ENCODE measurements around the gene AUTS2.

AUTS2 gene

DNA sequence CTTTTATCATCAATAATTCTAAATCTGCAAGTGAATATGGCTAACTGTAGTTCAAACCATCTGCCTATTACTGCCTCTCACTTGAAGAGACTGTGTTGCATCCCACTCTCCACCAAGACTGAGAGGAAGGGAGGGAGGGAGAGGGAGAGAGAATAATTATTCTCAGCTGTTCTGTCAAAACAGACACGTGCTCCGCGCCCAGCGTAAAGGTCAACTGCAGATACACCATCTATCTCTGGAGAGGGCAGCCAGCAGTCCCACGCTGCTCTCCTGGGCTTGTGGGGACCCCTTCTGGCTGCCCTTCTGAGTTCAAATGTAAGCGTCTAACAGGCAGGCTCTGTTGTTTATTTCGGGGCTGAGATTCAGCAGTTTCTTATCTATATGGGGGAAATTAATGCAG lies 908.2 kb downstream of the AUTS2 start:
- no peaks in the 10 kb centered on the region for H3K27me3 ChIP-seq (ENCODE audit: insufficient read depth, low read length)
- no peaks in the 10 kb centered on the region for H3K36me3 ChIP-seq (ENCODE audit: insufficient read depth, low read length)
- H2AFZ ChIP-seq (ENCODE audit: low read depth, low read length), result no peak overlapping the region
- no peak overlapping the region for H3K4me3 ChIP-seq (ENCODE audit: low read length)
- peaks cover 16% of the 10 kb centered on the region for H3K4me1 ChIP-seq (ENCODE audit: insufficient read depth, low read length)
- peaks cover 2% of the 10 kb centered on the region for H3K9me3 ChIP-seq (ENCODE audit: low read length)

GRCh38 chr7:70512144-70512543 lies 913.9 kb downstream of the AUTS2 start:
- Histone ChIP-seq H2AFZ (ENCODE audit: low read depth, low read length) (no peak overlapping the region), H3K4me1 (ENCODE audit: insufficient read depth, low read length) (no peaks in the 10 kb centered on the region), H3K27me3 (ENCODE audit: insufficient read depth, low read length) (no peaks in the 10 kb centered on the region), H3K9me3 (ENCODE audit: low read length) (peaks cover 5% of the 10 kb centered on the region), H3K36me3 (ENCODE audit: insufficient read depth, low read length) (no peaks in the 10 kb centered on the region), H3K4me3 (ENCODE audit: low read length) (no peak overlapping the region)

DNA sequence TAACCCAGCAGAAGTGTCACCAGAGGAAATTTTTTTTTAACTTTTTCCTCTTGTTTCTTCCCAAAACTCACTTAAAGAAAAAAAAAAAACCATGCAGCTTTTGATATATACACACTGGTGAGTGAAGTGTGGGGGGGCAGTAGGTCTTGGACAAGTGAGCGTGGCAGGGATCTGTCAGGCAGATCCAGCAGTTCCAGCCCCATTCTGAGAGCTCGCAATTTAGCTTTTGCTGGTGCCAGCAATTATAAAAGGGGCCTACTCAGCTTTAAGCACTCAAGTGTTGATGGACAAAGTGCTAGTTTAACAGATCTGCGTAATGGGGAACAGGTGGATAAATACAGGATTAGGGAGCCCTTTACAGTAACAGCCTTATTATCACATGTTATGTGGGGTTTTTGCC lies 914.5 kb downstream of the AUTS2 start:
- H3K36me3 ChIP-seq (ENCODE audit: insufficient read depth, low read length), result no peaks in the 10 kb centered on the region
- no peak overlapping the region for H3K4me3 ChIP-seq (ENCODE audit: low read length)
- no peaks in the 10 kb centered on the region for H3K27me3 ChIP-seq (ENCODE audit: insufficient read depth, low read length)
- no peaks in the 10 kb centered on the region for H3K4me1 ChIP-seq (ENCODE audit: insufficient read depth, low read length)
- peaks cover 5% of the 10 kb centered on the region for H3K9me3 ChIP-seq (ENCODE audit: low read length)
- no peak overlapping the region for H2AFZ ChIP-seq (ENCODE audit: low read depth, low read length)

GRCh38 chr7:70520611-70521010 lies 922.3 kb downstream of the AUTS2 start:
- H3K4me1 ChIP-seq (ENCODE audit: insufficient read depth, low read length), result peaks cover 25% of the 10 kb centered on the region

DNA sequence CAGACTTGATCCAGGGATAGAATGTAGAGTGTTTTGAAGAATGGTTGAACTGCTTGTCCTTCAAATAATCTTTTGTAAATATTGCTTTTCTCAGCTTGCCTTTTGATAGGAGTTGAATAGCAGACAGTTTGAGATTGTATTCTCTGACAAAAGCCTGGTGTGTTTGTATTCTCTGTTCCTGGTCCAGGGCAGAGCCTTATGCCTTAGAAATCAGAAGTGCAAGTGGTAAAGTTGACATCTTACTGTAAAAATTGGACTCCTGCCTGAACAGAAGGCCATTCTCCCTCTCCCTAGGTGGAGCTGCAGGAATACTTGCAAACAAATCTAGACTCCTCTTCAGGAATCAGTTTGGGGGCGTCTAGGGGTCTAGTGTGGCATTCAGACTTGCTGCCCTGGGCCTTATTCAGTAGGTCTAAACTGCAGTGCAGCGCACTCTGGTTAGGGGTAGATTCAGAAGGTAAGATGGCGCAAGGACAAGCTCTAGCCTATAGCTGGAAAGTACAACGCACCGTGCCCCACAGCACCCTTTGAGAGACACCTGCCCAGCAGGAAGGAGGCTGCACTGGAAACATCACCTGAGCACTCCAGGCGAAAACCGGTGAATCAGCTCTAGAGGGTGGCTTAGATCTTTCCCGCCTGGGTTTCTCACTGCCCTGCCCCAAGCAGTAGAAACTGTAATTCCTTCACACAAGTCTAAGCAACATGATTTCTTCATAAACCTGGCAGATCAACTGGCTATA lies 925.1 kb downstream of the AUTS2 start:
- H3K27me3 ChIP-seq (ENCODE audit: insufficient read depth, low read length), result no peaks in the 10 kb centered on the region
- no peak overlapping the region for H3K4me3 ChIP-seq (ENCODE audit: low read length)
- peaks cover 39% of the 10 kb centered on the region for H3K4me1 ChIP-seq (ENCODE audit: insufficient read depth, low read length)
- no peaks in the 10 kb centered on the region for H3K36me3 ChIP-seq (ENCODE audit: insufficient read depth, low read length)
- no peaks in the 10 kb centered on the region for H3K9me3 ChIP-seq (ENCODE audit: low read length)
- no peak overlapping the region for H2AFZ ChIP-seq (ENCODE audit: low read depth, low read length)

More at GRCh38 chr7:70520611-70521010, 922.3 kb downstream of the AUTS2 start:
- no peaks in the 10 kb centered on the region for H3K27me3 ChIP-seq (ENCODE audit: insufficient read depth, low read length)
- no peaks in the 10 kb centered on the region for H3K9me3 ChIP-seq (ENCODE audit: low read length)
- no peak overlapping the region for H3K4me3 ChIP-seq (ENCODE audit: low read length)
- H3K36me3 ChIP-seq (ENCODE audit: insufficient read depth, low read length), result no peaks in the 10 kb centered on the region
- no peak overlapping the region for H2AFZ ChIP-seq (ENCODE audit: low read depth, low read length)

- no peaks in the 10 kb centered on the region for H3K9me3 ChIP-seq (ENCODE audit: low read length)
- no peak overlapping the region for H2AFZ ChIP-seq (ENCODE audit: low read depth, low read length)
- no peaks in the 10 kb centered on the region for H3K36me3 ChIP-seq (ENCODE audit: insufficient read depth, low read length)
- no peaks in the 10 kb centered on the region for H3K27me3 ChIP-seq (ENCODE audit: insufficient read depth, low read length)
- no peak overlapping the region for H3K4me3 ChIP-seq (ENCODE audit: low read length)
- H3K4me1 ChIP-seq (ENCODE audit: insufficient read depth, low read length), result peaks cover 39% of the 10 kb centered on the region
Observed at GRCh38 chr7:70523989-70524351, 925.7 kb downstream of the AUTS2 start.

GRCh38 chr7:70525991-70526390 lies 927.7 kb downstream of the AUTS2 start:
- Histone ChIP-seq H3K4me3 (ENCODE audit: low read length) (no peak overlapping the region), H3K4me1 (ENCODE audit: insufficient read depth, low read length) (peaks cover 23% of the 10 kb centered on the region), H3K36me3 (ENCODE audit: insufficient read depth, low read length) (no peaks in the 10 kb centered on the region), H3K9me3 (ENCODE audit: low read length) (no peaks in the 10 kb centered on the region), H3K27me3 (ENCODE audit: insufficient read depth, low read length) (no peaks in the 10 kb centered on the region), H2AFZ (ENCODE audit: low read depth, low read length) (no peak overlapping the region)

DNA sequence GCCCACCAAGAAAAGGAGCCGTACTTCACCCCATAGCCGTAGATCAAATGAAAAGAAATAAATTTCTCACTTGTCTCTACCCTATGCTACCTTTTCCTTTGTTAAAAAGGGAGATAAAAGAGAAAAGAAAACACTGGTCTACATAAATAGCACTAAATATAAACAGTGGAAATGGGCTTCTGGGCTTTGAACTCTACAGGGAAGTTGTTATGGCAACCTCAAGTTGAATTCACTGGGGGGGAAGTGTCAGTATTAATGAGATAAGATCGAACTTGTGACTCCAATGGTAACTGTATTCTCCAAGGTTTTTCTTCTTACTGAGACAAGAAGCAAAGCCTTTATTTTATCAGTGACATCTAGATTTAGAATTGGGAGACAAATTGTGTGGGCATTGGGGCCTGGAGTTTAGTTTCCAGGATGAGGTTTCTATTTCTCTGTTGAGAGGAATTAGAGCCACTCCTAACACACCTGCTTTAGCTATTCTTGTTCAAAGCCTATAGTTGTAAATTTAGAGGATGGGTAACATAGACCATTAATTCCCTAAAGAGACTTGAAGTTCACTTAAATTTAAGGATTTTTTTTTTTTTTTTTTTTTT lies 929.3 kb downstream of the AUTS2 start:
- Histone ChIP-seq H2AFZ (ENCODE audit: low read depth, low read length) (no peak overlapping the region), H3K4me1 (ENCODE audit: insufficient read depth, low read length) (peaks cover 20% of the 10 kb centered on the region), H3K36me3 (ENCODE audit: insufficient read depth, low read length) (no peaks in the 10 kb centered on the region), H3K4me3 (ENCODE audit: low read length) (no peak overlapping the region), H3K9me3 (ENCODE audit: low read length) (no peaks in the 10 kb centered on the region), H3K27me3 (ENCODE audit: insufficient read depth, low read length) (no peaks in the 10 kb centered on the region)

- Histone ChIP-seq H2AFZ (ENCODE audit: low read depth, low read length) (no peak overlapping the region), H3K36me3 (ENCODE audit: insufficient read depth, low read length) (no peaks in the 10 kb centered on the region), H3K27me3 (ENCODE audit: insufficient read depth, low read length) (no peaks in the 10 kb centered on the region), H3K4me1 (ENCODE audit: insufficient read depth, low read length) (peaks cover 14% of the 10 kb centered on the region), H3K9me3 (ENCODE audit: low read length) (no peaks in the 10 kb centered on the region), H3K4me3 (ENCODE audit: low read length) (no peak overlapping the region)
Observed at GRCh38 chr7:70529436-70529835, 931.2 kb downstream of the AUTS2 start.

GRCh38 chr7:70529914-70530585 lies 931.8 kb downstream of the AUTS2 start:
- Histone ChIP-seq H3K4me1 (ENCODE audit: insufficient read depth, low read length) (peaks cover 14% of the 10 kb centered on the region), H3K27me3 (ENCODE audit: insufficient read depth, low read length) (no peaks in the 10 kb centered on the region), H3K9me3 (ENCODE audit: low read length) (no peaks in the 10 kb centered on the region), H3K36me3 (ENCODE audit: insufficient read depth, low read length) (no peaks in the 10 kb centered on the region), H3K4me3 (ENCODE audit: low read length) (no peak overlapping the region), H2AFZ (ENCODE audit: low read depth, low read length) (no peak overlapping the region)

GRCh38 chr7:70533614-70534013 lies 935.3 kb downstream of the AUTS2 start:
- H3K36me3 ChIP-seq (ENCODE audit: insufficient read depth, low read length), result no peaks in the 10 kb centered on the region
- H3K27me3 ChIP-seq (ENCODE audit: insufficient read depth, low read length), result no peaks in the 10 kb centered on the region
- H3K4me1 ChIP-seq (ENCODE audit: insufficient read depth, low read length), result no peaks in the 10 kb centered on the region
- H2AFZ ChIP-seq (ENCODE audit: low read depth, low read length), result no peak overlapping the region
- no peak overlapping the region for H3K4me3 ChIP-seq (ENCODE audit: low read length)
- no peaks in the 10 kb centered on the region for H3K9me3 ChIP-seq (ENCODE audit: low read length)

GRCh38 chr7:70539205-70539604 lies 940.9 kb downstream of the AUTS2 start:
- Histone ChIP-seq H3K9me3 (ENCODE audit: low read length) (no peaks in the 10 kb centered on the region), H3K4me3 (ENCODE audit: low read length) (no peak overlapping the region), H2AFZ (ENCODE audit: low read depth, low read length) (no peak overlapping the region), H3K36me3 (ENCODE audit: insufficient read depth, low read length) (no peaks in the 10 kb centered on the region), H3K27me3 (ENCODE audit: insufficient read depth, low read length) (no peaks in the 10 kb centered on the region), H3K4me1 (ENCODE audit: insufficient read depth, low read length) (peaks cover 3% of the 10 kb centered on the region)

- no peaks in the 10 kb centered on the region for H3K27me3 ChIP-seq (ENCODE audit: insufficient read depth, low read length)
- no peak overlapping the region for H3K4me3 ChIP-seq (ENCODE audit: low read length)
- H2AFZ ChIP-seq (ENCODE audit: low read depth, low read length), result no peak overlapping the region
- no peaks in the 10 kb centered on the region for H3K36me3 ChIP-seq (ENCODE audit: insufficient read depth, low read length)
- H3K4me1 ChIP-seq (ENCODE audit: insufficient read depth, low read length), result peaks cover 3% of the 10 kb centered on the region
- H3K9me3 ChIP-seq (ENCODE audit: low read length), result no peaks in the 10 kb centered on the region
Observed at GRCh38 chr7:70539617-70540016, 941.3 kb downstream of the AUTS2 start.

All from neuron (in vitro differentiated cells).